Osteoblast (primary cell): Measurements from ENCODE around the gene GPR15. TPM values are rescaled to one million over a fixed set of nuclear protein-coding genes. Genes with fewer than 3 reads are reported as not detected.

Experiments
- DNase-seq: peaks from one replicate; pipeline ENCODE4 v3.0.0; 2011; ENCODE audit warnings: low spot score, mixed read lengths; ENCODE audit not compliant: insufficient read length; ENCODE audit errors: missing footprints
- H2AFZ ChIP-seq: 2 replicates; pipeline ENCODE4 v1.6.0; 2011; ENCODE audit warnings: mild to moderate bottlenecking, low read length
- H3K27ac ChIP-seq: 2 replicates; pipeline ENCODE4 v1.5.1; 2011; ENCODE audit warnings: mild to moderate bottlenecking, low read depth, low read length, moderate library complexity
- H3K27me3 ChIP-seq: 2 replicates; pipeline ENCODE4 v1.6.0; 2012; ENCODE audit warnings: mild to moderate bottlenecking, control low read depth, inconsistent platforms, low read length, moderate library complexity; ENCODE audit not compliant: insufficient read depth
- H3K36me3 ChIP-seq: 2 replicates; pipeline ENCODE4 v1.5.1; 2011; ENCODE audit warnings: mild to moderate bottlenecking, low read length, control low read depth, moderate library complexity; ENCODE audit not compliant: insufficient read depth
- H3K4me1 ChIP-seq: 2 replicates; pipeline ENCODE4 v1.5.1; 2011; ENCODE audit warnings: mild to moderate bottlenecking, low read length, control low read depth, moderate library complexity; ENCODE audit not compliant: insufficient read depth
- H3K4me2 ChIP-seq: 2 replicates; pipeline ENCODE4 v1.6.0; 2011; ENCODE audit warnings: mild to moderate bottlenecking, low read length; ENCODE audit not compliant: insufficient read depth
- H3K4me3 ChIP-seq: fragments of 200-600 bp; sonication (generic); 3 replicates; pipeline ENCODE4 v1.5.1; 2012; ENCODE audit warnings: mild to moderate bottlenecking, low read length, inconsistent platforms; ENCODE audit not compliant: insufficient read depth
- H3K79me2 ChIP-seq: 2 replicates; pipeline ENCODE4 v1.6.0; 2012; ENCODE audit warnings: mild to moderate bottlenecking, low read length, control low read depth, inconsistent platforms; ENCODE audit not compliant: insufficient read depth
- H3K9me3 ChIP-seq: 2 replicates; pipeline ENCODE4 v1.5.1; 2011; ENCODE audit warnings: low read depth, low read length, control low read depth
- H4K20me1 ChIP-seq: 2 replicates; pipeline ENCODE4 v1.6.0; 2012; ENCODE audit warnings: mild to moderate bottlenecking, low read length, control low read depth; ENCODE audit not compliant: insufficient read depth
- CTCF ChIP-seq: IDR thresholded peaks from 2 replicates; pipeline ENCODE4 v1.5.1; 2011; ENCODE audit warnings: mild to moderate bottlenecking, low read depth, low read length, moderate library complexity; ENCODE audit errors: extremely low read depth
- small RNA-seq: library from RNA; depleted of rRNA; stranded (forward); fragments of <200 nt; gene quantifications from one replicate; pipeline ENCODE3, GENCODE V24; 2012
- total RNA-seq: library from RNA; depleted of rRNA; stranded (reverse); fragments of >200 nt; gene quantifications from 2 replicates; pipeline ENCODE4 v1.2.3, GENCODE V29; 2012

The GPR15 gene
- total RNA-seq, 1 donor = not detected

GRCh38 chr3:98582042-98582441, 50.3 kb downstream of the GPR15 start:
- Histone ChIP-seq H4K20me1 (no peaks in the 10 kb centered on the region), H2AFZ (no peak overlapping the region), H3K4me2 (no peak overlapping the region), H3K27ac (no peak overlapping the region), H3K27me3 (no peaks in the 10 kb centered on the region), H3K4me1 (peaks cover 9% of the 10 kb centered on the region), H3K9me3 (no peaks in the 10 kb centered on the region), H3K36me3 (peaks cover 31% of the 10 kb centered on the region), H3K79me2 (peaks cover 2% of the 10 kb centered on the region), H3K4me3 (no peak overlapping the region)
- TF ChIP-seq CTCF = no peak
- DNase-seq = no peak

DNA sequence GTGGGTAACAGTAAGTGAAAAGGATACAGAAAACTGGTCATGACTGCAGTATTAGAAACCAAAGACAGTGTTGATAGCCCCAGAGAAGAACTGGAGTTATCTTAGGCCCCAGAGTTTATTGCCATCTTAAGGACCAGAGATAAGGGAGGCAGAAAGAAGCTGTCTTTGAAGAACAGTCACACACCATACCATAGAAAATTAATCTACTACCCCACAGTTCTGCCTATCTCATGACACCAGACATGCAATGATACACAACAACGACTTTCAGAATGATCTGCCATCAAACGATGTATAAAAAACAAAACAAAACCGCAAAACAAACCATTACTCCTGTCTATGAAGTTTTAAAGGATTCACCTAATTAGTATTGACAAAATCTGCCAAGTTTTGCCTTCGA, 52.0 kb downstream of the GPR15 start:
- no peak overlapping the region for H3K27ac ChIP-seq
- H3K36me3 ChIP-seq = peaks cover 33% of the 10 kb centered on the region
- H4K20me1 ChIP-seq = no peaks in the 10 kb centered on the region
- no peak overlapping the region for H2AFZ ChIP-seq
- no peaks in the 10 kb centered on the region for H3K27me3 ChIP-seq
- peaks cover 3% of the 10 kb centered on the region for H3K4me1 ChIP-seq
- H3K9me3 ChIP-seq = no peaks in the 10 kb centered on the region
- H3K79me2 ChIP-seq = peaks cover 2% of the 10 kb centered on the region
- DNase-seq = no peak
- H3K4me2 ChIP-seq = no peak overlapping the region
- TF ChIP-seq CTCF = no peak
- H3K4me3 ChIP-seq = no peak overlapping the region

Small RNA genes within 50 kb of the gene (small RNA-seq; reads per million reads assigned to genes)
- gene RPL38P4 = not detected

Other genes with a start within 250 kb of the GPR15 start
- not detected in 2 replicates for gene OR5H2, start 249.5 kb upstream of the GPR15 start, total RNA-seq
- gene OR5K4, start 178.1 kb upstream of the GPR15 start, total RNA-seq = not detected in 2 replicates
- gene OR5K3, start 141.3 kb upstream of the GPR15 start, total RNA-seq = not detected in 2 replicates
- not detected in 2 replicates for gene OR5K1, start 68.8 kb upstream of the GPR15 start, total RNA-seq
- gene OR5K2, start 34.3 kb upstream of the GPR15 start, total RNA-seq = not detected in 2 replicates
- 59.2 and 74.2 TPM in 2 replicates for gene CLDND1, start 9.1 kb upstream of the GPR15 start, total RNA-seq
- gene CPOX, start 61.6 kb downstream of the GPR15 start, total RNA-seq = 21.5 and 22.1 TPM in 2 replicates
- gene ST3GAL6, start 231.4 kb downstream of the GPR15 start, total RNA-seq = 2.2 and 2.7 TPM in 2 replicates